GM19099 (cell line): ENCODE measurements around the gene DHRS4L2.

ENCODE experiments used
- POLR2A ChIP-seq: IDR thresholded peaks from 3 replicates; pipeline ENCODE4 v1.6.1; 2011; ENCODE audit warnings: low read depth; ENCODE audit not compliant: insufficient read length; ENCODE audit errors: extremely low read depth

DHRS4L2 gene

DNA sequence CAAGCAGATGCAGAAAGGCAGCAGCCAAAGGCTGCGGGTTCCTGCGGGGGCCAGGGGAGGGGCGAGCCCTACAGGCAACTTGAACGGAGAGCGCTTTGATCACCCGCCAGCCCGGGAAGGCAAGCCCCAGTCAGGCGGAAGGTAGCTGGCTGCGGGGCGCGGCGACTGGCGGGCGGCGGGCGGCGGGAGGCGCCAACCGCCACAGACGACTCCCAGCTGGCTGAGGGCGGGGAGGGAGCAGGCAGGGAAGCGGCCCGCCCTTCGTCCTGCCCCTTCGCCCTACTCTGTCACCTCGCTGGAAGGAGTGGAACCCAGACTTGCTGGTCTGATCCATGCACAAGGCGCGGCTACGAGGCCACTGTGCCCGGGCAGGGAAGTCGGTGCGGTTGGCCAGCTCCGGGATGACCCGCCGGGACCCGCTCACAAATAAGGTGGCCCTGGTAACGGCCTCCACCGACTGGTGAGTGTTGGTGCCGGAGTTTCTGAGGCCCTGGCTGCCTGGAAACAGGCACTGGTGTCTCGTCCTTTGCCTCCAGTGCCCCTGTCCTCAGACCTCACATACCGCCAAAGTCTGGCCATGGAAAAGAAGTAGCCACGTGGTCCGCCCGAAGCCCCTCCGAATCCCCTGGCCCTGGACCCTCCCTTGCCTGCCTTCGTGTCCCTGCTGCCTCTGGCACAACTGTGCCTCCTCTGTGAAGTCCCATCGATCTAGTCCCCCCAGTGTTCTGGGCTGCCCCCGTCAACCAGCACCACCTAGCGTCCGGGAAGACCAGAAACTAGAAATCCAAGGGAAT, 47.6 kb downstream of the DHRS4L2 start:
- peak; percentile 44 for TF ChIP-seq POLR2A

- TF ChIP-seq POLR2A = no peak
These were observed 48.9 kb downstream of the DHRS4L2 start for GRCh38 chr14:24037658-24038037.

GRCh38 chr14:24038686-24039085, 50.0 kb downstream of the DHRS4L2 start:
- no peak for TF ChIP-seq POLR2A

GRCh38 chr14:24040692-24041091, 52.0 kb downstream of the DHRS4L2 start:
- TF ChIP-seq POLR2A = no peak

DNA sequence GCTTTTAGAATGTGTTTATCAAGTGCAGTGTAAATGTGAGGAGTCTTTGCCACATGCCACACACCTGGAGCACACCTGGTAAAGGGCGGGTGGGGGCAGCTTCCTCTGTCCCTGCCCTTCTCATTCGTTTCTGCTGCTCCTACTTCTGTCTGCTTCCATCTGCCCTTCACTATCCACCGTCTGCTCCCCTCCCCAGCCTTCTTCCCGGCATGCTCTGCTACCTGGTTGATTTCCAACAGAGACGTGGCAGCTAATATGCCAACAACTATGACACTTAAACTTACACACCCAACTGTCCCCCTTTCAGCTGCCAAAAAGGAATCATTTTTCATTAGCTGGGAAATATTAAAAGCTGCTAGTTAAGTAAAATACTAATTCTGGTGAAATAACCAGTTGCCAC, 54.0 kb downstream of the DHRS4L2 start:
- no peak for TF ChIP-seq POLR2A

GRCh38 chr14:24051176-24051788, 62.6 kb downstream of the DHRS4L2 start:
- no peak for TF ChIP-seq POLR2A

DNA sequence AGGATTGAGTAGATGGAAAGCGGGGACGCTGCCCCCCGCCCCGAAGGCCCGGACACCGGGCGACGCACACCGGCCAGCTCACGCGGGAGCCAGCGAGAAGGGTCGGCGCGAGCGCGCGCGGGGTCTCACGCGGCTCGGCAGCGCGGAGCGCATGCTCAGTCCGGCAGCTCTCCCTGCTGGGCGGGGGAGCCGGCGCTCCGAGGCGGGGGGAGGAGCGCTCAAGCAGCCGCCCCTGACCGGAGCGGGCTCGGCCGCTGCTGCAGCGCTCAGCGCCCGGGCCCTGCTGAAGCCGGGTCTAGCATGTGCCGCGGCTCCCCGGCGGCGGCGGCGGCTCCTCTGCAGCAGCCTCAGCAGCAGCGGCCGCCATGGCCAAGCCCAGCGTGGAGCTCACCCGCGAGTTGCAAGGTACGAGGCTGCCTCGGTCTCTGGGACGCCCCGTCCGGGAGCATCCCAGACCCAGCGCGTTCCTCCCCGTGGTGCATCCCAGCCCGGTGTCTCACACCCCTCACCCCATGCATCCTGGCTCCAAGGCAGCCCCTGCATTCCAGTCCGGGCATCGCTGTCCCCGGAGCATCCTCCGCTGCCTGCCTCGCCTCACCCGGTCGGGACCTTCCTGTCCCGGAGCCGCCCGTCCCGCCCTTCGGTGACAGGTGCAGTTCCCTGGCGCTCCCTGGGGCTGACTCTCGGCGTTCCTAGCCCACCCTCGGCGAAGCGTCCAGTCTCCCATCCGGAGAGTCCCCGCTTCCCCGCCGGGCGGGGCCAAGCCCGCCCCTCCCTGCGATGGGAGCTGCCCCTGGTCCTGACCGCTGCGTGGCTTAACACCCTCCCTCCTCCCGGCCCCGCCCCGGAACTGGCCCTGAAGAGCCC, 63.3 kb downstream of the DHRS4L2 start, which contains the start of gene CARMIL3:
TSS of gene CARMIL3 (plus strand) at position 221 of the 867 bp plus-strand sequence. CDS start at position 366, 145 bp downstream.
- peak; percentile 60 for TF ChIP-seq POLR2A

GRCh38 chr14:24052656-24053547, 64.2 kb downstream of the DHRS4L2 start:
- no peak for TF ChIP-seq POLR2A

GRCh38 chr14:24053548-24054323, 65.0 kb downstream of the DHRS4L2 start:
- no peak for TF ChIP-seq POLR2A

- TF ChIP-seq POLR2A = no peak
These were observed 65.6 kb downstream of the DHRS4L2 start for GRCh38 chr14:24054324-24054641.

DNA sequence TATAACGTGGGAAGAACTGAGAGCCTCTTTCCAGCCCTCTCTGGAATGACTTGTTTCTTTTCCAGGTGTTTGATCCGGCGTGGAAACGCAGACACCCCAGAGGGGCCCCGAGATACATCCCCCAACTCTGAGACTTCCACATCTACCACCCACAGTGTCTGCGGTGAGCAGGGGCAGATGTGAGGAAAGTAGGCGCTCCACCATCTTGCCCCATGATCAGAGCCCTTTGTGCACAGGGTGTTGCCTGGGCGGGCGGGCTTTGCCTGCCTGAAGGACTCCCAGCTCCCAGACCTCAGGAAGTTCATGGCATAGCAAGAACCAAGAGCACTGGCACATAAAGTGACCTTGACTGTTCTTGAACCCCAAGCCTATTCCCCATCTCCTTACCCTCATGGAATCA, 65.9 kb downstream of the DHRS4L2 start:
- no peak for TF ChIP-seq POLR2A
